ENCODE measurements around the gene FAM222A.
A peak's percentile ranks its signal among the peaks of the same experiment; 100 is the strongest.

Gene FAM222A

DNA sequence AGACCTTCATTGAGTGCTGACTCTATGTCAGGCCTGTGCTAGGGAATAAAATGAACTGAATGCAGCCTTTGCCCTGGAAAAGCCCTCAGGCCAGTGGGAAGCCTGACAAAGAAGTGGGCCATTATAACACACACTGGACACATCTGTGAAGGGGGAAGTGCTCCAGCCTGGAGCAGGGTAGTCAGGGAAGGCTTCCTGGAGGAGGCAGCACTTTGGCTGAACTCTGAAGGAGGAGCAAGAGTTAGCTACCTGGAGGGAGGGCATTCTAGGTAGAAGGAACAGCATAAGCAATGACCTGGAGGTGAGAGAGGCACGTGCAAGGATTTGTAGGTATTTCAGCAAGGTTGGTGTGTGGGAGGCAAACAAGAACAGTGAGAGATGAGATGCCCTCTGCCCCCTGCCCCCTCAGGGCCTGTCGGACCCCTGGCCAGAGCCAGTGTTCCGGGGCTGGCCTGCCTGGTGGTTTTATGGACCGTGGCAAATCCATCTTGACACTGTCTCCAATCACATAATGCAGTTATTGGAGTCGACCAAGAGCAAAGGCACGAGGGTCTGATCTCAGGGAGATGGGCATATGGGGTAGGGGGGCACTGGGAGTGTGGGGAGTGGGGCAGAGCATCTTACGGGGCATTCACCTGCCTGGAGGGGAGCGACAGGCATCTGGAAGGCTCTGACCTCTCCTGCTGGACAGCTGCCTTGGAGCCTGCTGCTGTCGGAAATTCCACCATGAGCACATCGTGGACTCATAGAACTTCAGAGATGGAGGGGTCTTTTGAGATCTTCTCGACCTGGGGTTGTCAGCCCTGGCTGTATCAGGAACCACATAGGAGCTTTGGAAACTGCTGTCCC is 2.7 kb upstream of the FAM222A start:
- no peak overlapping the region for H3K4me2 ChIP-seq (ENCODE audit: low read length)
- no peak overlapping the region for H3K9ac ChIP-seq (ENCODE audit: low read length)
- H3K27ac ChIP-seq (ENCODE audit: low read length) = no peak overlapping the region
- no peaks in the 10 kb centered on the region for H3K36me3 ChIP-seq (replicated peaks; ENCODE audit: low read depth, low read length)
- no peak overlapping the region for H3K4me3 ChIP-seq (ENCODE audit: low read length)
- H3K27me3 ChIP-seq (ENCODE audit: low read depth, low read length) = no peaks in the 10 kb centered on the region
- H3K79me2 ChIP-seq (ENCODE audit: low read length) = no peaks in the 10 kb centered on the region
- no peaks in the 10 kb centered on the region for H4K20me1 ChIP-seq (ENCODE audit: insufficient read depth, low read length)
- H3K9me3 ChIP-seq (ENCODE audit: insufficient read depth, low read length) = no peaks in the 10 kb centered on the region
- H2AFZ ChIP-seq (ENCODE audit: low read depth, low read length) = no peak overlapping the region
- peaks cover 6% of the 10 kb centered on the region for H3K4me1 ChIP-seq (ENCODE audit: low read length)
- no peak for TF ChIP-seq EZH2phosphoT487 (IDR thresholded peaks at IDR 0.05; ENCODE audit: low read depth)
- TF ChIP-seq, protein P1, sequence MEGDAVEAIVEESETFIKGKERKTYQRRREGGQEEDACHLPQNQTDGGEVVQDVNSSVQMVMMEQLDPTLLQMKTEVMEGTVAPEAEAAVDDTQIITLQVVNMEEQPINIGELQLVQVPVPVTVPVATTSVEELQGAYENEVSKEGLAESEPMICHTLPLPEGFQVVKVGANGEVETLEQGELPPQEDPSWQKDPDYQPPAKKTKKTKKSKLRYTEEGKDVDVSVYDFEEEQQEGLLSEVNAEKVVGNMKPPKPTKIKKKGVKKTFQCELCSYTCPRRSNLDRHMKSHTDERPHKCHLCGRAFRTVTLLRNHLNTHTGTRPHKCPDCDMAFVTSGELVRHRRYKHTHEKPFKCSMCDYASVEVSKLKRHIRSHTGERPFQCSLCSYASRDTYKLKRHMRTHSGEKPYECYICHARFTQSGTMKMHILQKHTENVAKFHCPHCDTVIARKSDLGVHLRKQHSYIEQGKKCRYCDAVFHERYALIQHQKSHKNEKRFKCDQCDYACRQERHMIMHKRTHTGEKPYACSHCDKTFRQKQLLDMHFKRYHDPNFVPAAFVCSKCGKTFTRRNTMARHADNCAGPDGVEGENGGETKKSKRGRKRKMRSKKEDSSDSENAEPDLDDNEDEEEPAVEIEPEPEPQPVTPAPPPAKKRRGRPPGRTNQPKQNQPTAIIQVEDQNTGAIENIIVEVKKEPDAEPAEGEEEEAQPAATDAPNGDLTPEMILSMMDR (IDR thresholded peaks at IDR 0.05; ENCODE audit: low read depth, low read length) = no peak

DNA sequence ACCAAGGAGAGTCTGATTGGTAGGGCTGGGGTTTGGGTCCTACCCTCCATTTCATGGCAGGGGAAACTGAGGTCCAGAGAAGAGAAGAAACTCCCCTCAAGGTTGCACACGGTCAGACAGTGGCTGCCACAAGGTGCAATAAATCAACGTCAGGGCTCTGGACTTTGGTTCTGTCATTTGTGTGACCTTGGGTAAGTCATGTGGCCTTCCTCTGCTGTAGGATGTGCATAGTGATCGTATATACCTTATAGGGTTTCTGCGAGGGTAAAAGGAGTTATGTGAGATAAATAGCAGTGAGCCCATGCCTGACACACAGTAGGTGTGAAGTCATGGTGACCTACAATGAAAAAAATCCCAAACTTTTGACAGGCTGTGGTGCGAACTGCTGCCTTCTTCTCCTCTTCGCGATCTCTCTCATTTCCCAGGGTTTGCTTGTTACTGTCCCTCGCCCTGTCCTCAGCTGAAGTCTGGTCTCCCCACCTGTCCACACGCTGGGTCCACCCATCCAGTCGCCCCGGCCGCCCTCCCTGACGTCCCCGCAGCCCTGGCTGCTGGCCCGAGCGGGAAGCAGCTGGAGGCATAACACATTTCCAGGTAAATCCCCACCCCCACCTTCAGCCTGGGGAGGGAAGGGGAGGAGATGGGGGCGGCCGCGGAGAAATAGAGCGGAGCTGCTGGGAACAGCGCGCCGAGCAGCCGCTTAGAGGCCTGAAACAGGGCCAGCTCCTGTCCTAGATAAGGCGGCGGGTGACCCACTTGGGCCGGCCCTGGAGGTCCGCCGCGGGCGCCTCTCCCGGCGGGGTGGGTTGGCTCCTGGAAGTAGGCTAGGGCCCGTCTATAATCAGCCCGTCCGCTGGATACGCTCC is 1.8 kb upstream of the FAM222A start:
- no peaks in the 10 kb centered on the region for H3K9me3 ChIP-seq (ENCODE audit: insufficient read depth, low read length)
- no peaks in the 10 kb centered on the region for H3K79me2 ChIP-seq (ENCODE audit: low read length)
- H3K27me3 ChIP-seq (ENCODE audit: low read depth, low read length) = no peaks in the 10 kb centered on the region
- no peaks in the 10 kb centered on the region for H3K36me3 ChIP-seq (replicated peaks; ENCODE audit: low read depth, low read length)
- no peak overlapping the region for H3K9ac ChIP-seq (ENCODE audit: low read length)
- TF ChIP-seq, protein P1 (IDR thresholded peaks at IDR 0.05; ENCODE audit: low read depth, low read length) = no peak
- peaks cover 6% of the 10 kb centered on the region for H3K4me1 ChIP-seq (ENCODE audit: low read length)
- H3K27ac ChIP-seq (ENCODE audit: low read length) = no peak overlapping the region
- no peak overlapping the region for H2AFZ ChIP-seq (ENCODE audit: low read depth, low read length)
- H3K4me2 ChIP-seq (ENCODE audit: low read length) = no peak overlapping the region
- H3K4me3 ChIP-seq (ENCODE audit: low read length) = no peak overlapping the region
- H4K20me1 ChIP-seq (ENCODE audit: insufficient read depth, low read length) = no peaks in the 10 kb centered on the region

DNA sequence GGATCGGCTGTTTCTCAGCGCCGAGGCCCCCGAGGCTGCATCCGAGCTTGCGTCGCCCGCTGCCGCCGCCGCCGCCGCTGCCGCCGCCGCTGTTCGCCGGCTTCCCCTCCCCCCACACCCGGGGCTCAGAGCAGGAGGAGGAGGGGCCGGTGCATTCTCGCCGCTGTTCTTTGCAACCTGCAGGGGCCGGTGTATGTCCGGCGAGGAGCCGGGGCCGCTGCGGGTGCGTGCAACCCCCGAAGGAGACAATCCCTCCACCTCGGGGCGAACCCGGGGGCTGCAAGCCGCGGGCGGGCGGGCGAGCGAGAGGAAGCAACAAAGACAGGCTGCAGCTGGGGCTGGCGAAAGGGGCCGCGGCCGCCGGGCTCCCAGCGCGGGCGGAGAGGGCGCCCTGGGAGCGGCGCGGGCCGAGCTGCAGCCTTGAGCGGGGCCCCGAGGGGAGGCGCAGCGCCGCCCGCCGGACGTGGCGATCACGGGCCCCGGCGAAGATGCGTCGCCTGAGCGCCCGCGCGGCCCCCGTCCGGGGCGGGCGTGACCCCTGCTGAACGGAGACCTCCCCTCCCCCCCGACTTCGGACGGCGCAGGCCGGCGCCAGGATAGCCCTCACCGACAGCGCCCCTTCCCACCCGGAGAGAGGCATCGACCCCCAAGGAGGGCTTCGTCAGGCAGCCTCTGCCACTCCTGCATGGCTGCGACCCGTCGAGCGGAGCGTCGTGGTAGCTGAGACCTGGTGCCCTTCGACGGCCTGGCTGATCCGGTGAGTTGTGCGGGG is 702 bp downstream of the FAM222A start:
- Histone ChIP-seq H3K36me3 (replicated peaks; ENCODE audit: low read depth, low read length) (no peaks in the 10 kb centered on the region), H3K27me3 (ENCODE audit: low read depth, low read length) (no peaks in the 10 kb centered on the region), H3K79me2 (ENCODE audit: low read length) (no peaks in the 10 kb centered on the region), H3K9ac (ENCODE audit: low read length) (peak overlapping the region; percentile 46), H3K9me3 (ENCODE audit: insufficient read depth, low read length) (no peaks in the 10 kb centered on the region), H4K20me1 (ENCODE audit: insufficient read depth, low read length) (no peaks in the 10 kb centered on the region), H3K4me1 (ENCODE audit: low read length) (peaks cover 6% of the 10 kb centered on the region), H3K4me2 (ENCODE audit: low read length) (peak overlapping the region; percentile 86), H3K27ac (ENCODE audit: low read length) (no peak overlapping the region), H3K4me3 (ENCODE audit: low read length) (peak overlapping the region; percentile 95), H2AFZ (ENCODE audit: low read depth, low read length) (peak overlapping the region; percentile 66; the same call in 1 of the 2 replicates)
- no peak for TF ChIP-seq EZH2phosphoT487 (IDR thresholded peaks at IDR 0.05; ENCODE audit: low read depth)

DNA sequence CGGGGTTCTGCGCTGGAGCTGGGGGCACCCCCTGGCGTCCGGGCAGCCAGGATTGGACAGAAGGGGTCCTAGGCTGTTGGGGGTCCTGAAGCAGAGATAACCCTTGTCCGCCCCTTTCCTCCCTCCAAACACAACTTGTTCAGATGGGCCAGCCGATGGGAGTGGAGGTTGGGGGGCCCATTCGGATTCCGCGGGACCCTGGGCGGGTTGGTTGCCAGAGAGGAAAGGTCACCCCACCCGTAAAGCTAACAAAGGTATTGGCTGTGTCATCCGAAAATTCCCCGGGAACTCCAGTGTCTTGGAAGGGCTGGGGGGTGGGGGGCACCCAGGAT is 1.3 kb downstream of the FAM222A start:
- H3K9me3 ChIP-seq (ENCODE audit: insufficient read depth, low read length) = no peaks in the 10 kb centered on the region
- H3K4me2 ChIP-seq (ENCODE audit: low read length) = peak overlapping the region; percentile 86
- H3K4me3 ChIP-seq (ENCODE audit: low read length) = peak overlapping the region; percentile 95
- no peak overlapping the region for H3K27ac ChIP-seq (ENCODE audit: low read length)
- no peaks in the 10 kb centered on the region for H4K20me1 ChIP-seq (ENCODE audit: insufficient read depth, low read length)
- TF ChIP-seq EZH2phosphoT487 (IDR thresholded peaks at IDR 0.05; ENCODE audit: low read depth) = no peak
- TF ChIP-seq, protein P1 (IDR thresholded peaks at IDR 0.05; ENCODE audit: low read depth, low read length) = no peak
- no peaks in the 10 kb centered on the region for H3K79me2 ChIP-seq (ENCODE audit: low read length)
- no peak overlapping the region for H2AFZ ChIP-seq (ENCODE audit: low read depth, low read length)
- no peaks in the 10 kb centered on the region for H3K27me3 ChIP-seq (ENCODE audit: low read depth, low read length)
- H3K4me1 ChIP-seq (ENCODE audit: low read length) = peaks cover 6% of the 10 kb centered on the region
- H3K36me3 ChIP-seq (replicated peaks; ENCODE audit: low read depth, low read length) = no peaks in the 10 kb centered on the region
- H3K9ac ChIP-seq (ENCODE audit: low read length) = peak overlapping the region; percentile 46; the same call in 1 of the 2 replicates

All from OCI-LY3 (cell line).